ENCODE measurements around the gene VCAM1. TPM values are rescaled to one million over a fixed set of nuclear protein-coding genes. Genes with fewer than 3 reads are reported as not detected.

VCAM1 gene
- total and polyA plus RNA-seq, 2 of the 8 experiments (the other 6 are each of a cell fraction or from before 2014, with no cell fraction given) = 0.21 TPM; not detected in 1

- Histone ChIP-seq H2BK12ac (ENCODE audit: low read depth, low read length) (no peak overlapping the region), H4K91ac (replicated peaks; ENCODE audit: insufficient read length, low read length) (no peak overlapping the region), H3K27ac (ENCODE audit: low read depth, low read length) (no peak overlapping the region), H3K4me3 (ENCODE audit: extremely low read depth in 1 of 4, insufficient read depth in 2 of 4, low read depth in 3 of 4, low read length in 4 of 4) (no peak overlapping the region), H3K56ac (replicated peaks; ENCODE audit: insufficient read length, low read depth, low read length) (no peak overlapping the region), H4K5ac (ENCODE audit: insufficient read length, low read depth, low read length) (no peak overlapping the region), H3K14ac (ENCODE audit: insufficient read length) (no peak overlapping the region), H3K9ac (replicated peaks in 1 of 4; ENCODE audit: extremely low read depth in 1 of 4, low read depth in 3 of 4, low read length in 3 of 4) (no peak overlapping the region), H3K23me2 (ENCODE audit: low read depth, low read length) (no peaks in the 10 kb centered on the region), H2AK5ac (ENCODE audit: low read depth, low read length) (no peak overlapping the region), H2BK20ac (ENCODE audit: low read length) (no peak overlapping the region), H2BK120ac (replicated peaks; ENCODE audit: low read depth, low read length) (no peak overlapping the region), H2BK5ac (ENCODE audit: low read depth, low read length) (no peak overlapping the region), H3K27me3 (replicated peaks in 1 of 4; ENCODE audit: control insufficient read depth in 3 of 4, extremely low read depth in 1 of 4, insufficient read depth in 3 of 4, low read length in 3 of 4) (no peaks in the 10 kb centered on the region), H3K4me2 (ENCODE audit: insufficient read depth in 1 of 2, low read depth in 2 of 2, low read length in 2 of 2) (no peak overlapping the region), H3K9me3 (ENCODE audit: insufficient read depth in 2 of 2, low read depth in 1 of 2, low read length in 1 of 2) (peaks cover 6 to 8% of the 10 kb centered on the region in 2 experiments; a peak in 2 of 4 replicates), H2AFZ (ENCODE audit: low read length) (no peak overlapping the region), H3K23ac (ENCODE audit: insufficient read length) (no peak overlapping the region), H4K20me1 (replicated peaks in 1 of 2; ENCODE audit: control insufficient read depth in 1 of 2, insufficient read depth in 2 of 2, low read length in 2 of 2) (no peaks in the 10 kb centered on the region), H4K8ac (ENCODE audit: extremely low read depth, insufficient read depth, low read length) (no peak overlapping the region), H3K79me1 (ENCODE audit: low read depth, low read length) (no peaks in the 10 kb centered on the region), H3K4ac (replicated peaks; ENCODE audit: insufficient read length, low read depth, low read length) (no peak overlapping the region), H3K79me2 (ENCODE audit: control insufficient read depth in 1 of 2, insufficient read depth in 2 of 2, low read length in 2 of 2) (no peaks in the 10 kb centered on the region), H3K36me3 (ENCODE audit: control insufficient read depth in 2 of 4, insufficient read depth in 4 of 4, low read length in 3 of 4) (no peaks in the 10 kb centered on the region), H3K4me1 (replicated peaks in 1 of 4; ENCODE audit: control insufficient read depth in 3 of 4, insufficient read depth in 4 of 4, low read length in 3 of 4) (no peaks in the 10 kb centered on the region), H3K18ac (ENCODE audit: extremely low read depth, low read length) (no peak overlapping the region), H2BK15ac (ENCODE audit: low read length) (no peak overlapping the region)
- FAIRE-seq = no peak
- no peak for DNase-seq (ENCODE audit: low read depth in 1 of 2, low spot score in 2 of 2)
- POLR2A ChIA-PET (ENCODE audit: partially characterized antibody) = no interaction called here
- CTCF ChIA-PET (ENCODE audit: partially characterized antibody) = interaction anchor here (1.2 kb wide), 1 partner anchor 14 kb away, joined by 4 read pairs; no protein-coding TSS in a partner anchor
- TF ChIP-seq NANOG (IDR thresholded peaks at IDR 0.05; ENCODE audit: insufficient read depth, low read depth, low read length, poor library complexity, severe bottlenecking) (no peak), MAFK (IDR thresholded peaks at IDR 0.05; ENCODE audit: low read depth, low read length) (no peak), E2F6 (IDR thresholded peaks at IDR 0.05) (no peak), TAF7 (optimal IDR thresholded peaks at IDR 0.05; ENCODE audit: borderline replicate concordance, low read depth, low read length) (no peak), CTCF (IDR thresholded peaks at IDR 0.05; ENCODE audit: control extremely low read depth in 1 of 3, insufficient read depth in 1 of 3, low read depth in 1 of 3, low read length in 3 of 3) (no peak), HDAC6 (IDR thresholded peaks at IDR 0.05; ENCODE audit: low read depth, low read length) (no peak), HDAC2 (IDR thresholded peaks at IDR 0.05; ENCODE audit: borderline replicate concordance in 1 of 2, low read depth in 2 of 2, low read length in 2 of 2) (no peak), FOSL1 (IDR thresholded peaks at IDR 0.05; ENCODE audit: insufficient read depth, low read depth, low read length) (no peak), TAF1 (IDR thresholded peaks at IDR 0.05; ENCODE audit: low read depth, low read length) (no peak), ZNF274 (IDR thresholded peaks at IDR 0.05; ENCODE audit: borderline replicate concordance, extremely low read depth, low read length) (no peak), TEAD4 (IDR thresholded peaks at IDR 0.05; ENCODE audit: low read depth, low read length) (no peak)
Measured at GRCh38 chr1:100780814-100781213, 61.3 kb downstream of the VCAM1 start.

Measured in H1 (cell line).